K562 (cell line): Measurements from ENCODE around the gene C1orf198. TPM values are rescaled to one million over a fixed set of nuclear protein-coding genes. Genes with fewer than 3 reads are reported as not detected.

Experiments used
- ATAC-seq: fragments of 200-7000 bp; cut with Tn5 transposase; 3 replicates; pipeline ENCODE4 v1.9.1; 2020; ENCODE audit warnings: moderate library complexity
- BruUV-seq: library from RNA; stranded (reverse); fragments of 400-500 nt; replicated peaks from 2 replicates; lab custom pipeline; 2021; lab: Mats Ljungman, UMichigan
- CTCF ChIA-PET: fragments of 300-600 bp; formaldehyde crosslinking; extraction: SDS; loops from one replicate; lab custom pipeline; 2021; ENCODE audit warnings: low intra/inter-chr PET ratio; lab: Yijun Ruan, JAX
- POLR2A ChIA-PET: fragments of 300-600, 350-650 bp; sonication (Branson Sonifier 250); formaldehyde crosslinking; extraction: SDS; loops from one replicate; lab custom pipeline; 2021; ENCODE audit warnings: antibody characterized with exemption, inconsistent platforms; lab: Yijun Ruan, JAX
- DNase-seq, 4 experiments: peaks; one replicate each; pipeline versions ENCODE4 v3.0.0 to v3.0.0-alpha.2; 2011 to 2018; ENCODE audit warnings: low spot score in 3 of 4, mixed read lengths in 3 of 4; ENCODE audit errors: extremely low read depth in 1 of 4
- FAIRE-seq: peaks from 2 replicates; lab custom pipeline; 2011; peaks lifted over from hg19 to GRCh38; lab: Jason Lieb, UNC
- H2AFZ ChIP-seq: 2 replicates; pipeline ENCODE4 v1.6.0; 2011; ENCODE audit warnings: low read depth, low read length, control low read depth, inconsistent platforms
- H3K27ac ChIP-seq: fragments of 200-600 bp; 3 replicates; pipeline ENCODE4 v1.8.0; 2011; ENCODE audit warnings: low read depth, mild to moderate bottlenecking, control low read depth, inconsistent platforms, low read length, moderate library complexity, mixed read lengths; ENCODE audit errors: extremely low read depth
- H3K27me3 ChIP-seq, 2 experiments: fragments of 300-600 bp in 1 of 2; 2 replicates in 1 of 2; 3 replicates in 1 of 2; pipeline versions ENCODE4 v1.6.0 to v1.8.0; 2011; ENCODE audit warnings: inconsistent platforms in 2 of 2, low read length in 2 of 2, mild to moderate bottlenecking in 1 of 2, mixed read lengths in 1 of 2, moderate library complexity in 1 of 2; ENCODE audit not compliant: control insufficient read depth in 2 of 2, insufficient read depth in 2 of 2
- H3K36me3 ChIP-seq: fragments of 300-600 bp; 3 replicates; pipeline ENCODE4 v1.8.0; 2011; ENCODE audit warnings: mild to moderate bottlenecking, low read length, inconsistent platforms; ENCODE audit not compliant: control insufficient read depth, insufficient read depth
- H3K4me1 ChIP-seq, 2 experiments: fragments of 200-600 bp in 1 of 2; replicated peaks in 1 of 2; 2 replicates in 1 of 2; 3 replicates in 1 of 2; pipeline versions ENCODE4 v1.5.1 to v1.8.0; 2011; ENCODE audit warnings: inconsistent platforms in 2 of 2, low read length in 2 of 2, mild to moderate bottlenecking in 1 of 2, mixed read lengths in 1 of 2, moderate library complexity in 1 of 2; ENCODE audit not compliant: control insufficient read depth in 2 of 2, insufficient read depth in 2 of 2
- H3K4me2 ChIP-seq: 2 replicates; pipeline ENCODE4 v1.6.1; 2011; ENCODE audit warnings: low read length, control low read depth, inconsistent platforms, mixed read lengths; ENCODE audit not compliant: insufficient read depth
- H3K4me3 ChIP-seq: fragments of 200-600 bp; sonication (generic), shearing (Covaris generic); 2 replicates; pipeline ENCODE4 v1.5.1; 2016; ENCODE audit warnings: control low read depth, inconsistent platforms
- H3K79me2 ChIP-seq: fragments of 200-600 bp; 3 replicates; pipeline ENCODE4 v1.8.0; 2011; ENCODE audit warnings: low read length, inconsistent platforms; ENCODE audit not compliant: control insufficient read depth, insufficient read depth
- H3K9ac ChIP-seq, 2 experiments: 2 replicates each; pipeline versions ENCODE4 v1.6.0 to v1.6.1; 2011; ENCODE audit warnings: low read depth in 2 of 2, low read length in 2 of 2, control low read depth in 1 of 2, inconsistent platforms in 1 of 2, mild to moderate bottlenecking in 1 of 2, mixed read lengths in 1 of 2; ENCODE audit not compliant: insufficient read depth in 1 of 2
- H3K9me1 ChIP-seq: one replicate; pipeline ENCODE4 v1.6.0; 2011; ENCODE audit warnings: inconsistent platforms, mild to moderate bottlenecking, low read length, moderate library complexity; ENCODE audit not compliant: control insufficient read depth, insufficient read depth
- H3K9me3 ChIP-seq: replicated peaks from 2 replicates; pipeline ENCODE4 v1.5.1; 2011; ENCODE audit warnings: low read depth, low read length, inconsistent platforms; ENCODE audit not compliant: control insufficient read depth, insufficient read depth
- H4K20me1 ChIP-seq: replicated peaks from 2 replicates; pipeline ENCODE4 v1.6.1; 2011; ENCODE audit warnings: low read length, inconsistent platforms, mixed read lengths; ENCODE audit not compliant: control insufficient read depth, insufficient read depth
- CBX2 ChIP-seq: fragments of 200-600 bp; sonication (generic); IDR thresholded peaks from one replicate; pipeline ENCODE4 v1.6.1; 2012; ENCODE audit warnings: mild to moderate bottlenecking, low read length, inconsistent platforms; ENCODE audit not compliant: insufficient read depth, poor library complexity, severe bottlenecking
- CCAR2 ChIP-seq: fragments of 200-400 bp; formaldehyde crosslinking; IDR thresholded peaks from 2 replicates; pipeline ENCODE4 v1.6.1; 2017; ENCODE audit warnings: mild to moderate bottlenecking, low read depth, low read length
- CREM ChIP-seq: IDR thresholded peaks from 2 replicates; pipeline ENCODE4 v1.6.1; 2014; ENCODE audit warnings: antibody characterized with exemption, low read depth
- ETV5 ChIP-seq: sonication (generic); formaldehyde crosslinking; IDR thresholded peaks from 2 replicates; pipeline ENCODE4 v1.4.0; 2020; ENCODE audit warnings: low read depth, mild to moderate bottlenecking, missing genetic modification reagents
- ILF3 ChIP-seq: fragments of 450-650 bp; IDR thresholded peaks from 2 replicates; pipeline ENCODE4 v1.6.1; 2018; ENCODE audit warnings: antibody characterized with exemption, mild to moderate bottlenecking, moderate library complexity, borderline replicate concordance
- JUNB ChIP-seq: fragments of 450-650 bp; formaldehyde crosslinking; conservative IDR thresholded peaks from 2 replicates; pipeline ENCODE4 v1.4.0; 2020; ENCODE audit warnings: mild to moderate bottlenecking
- MCM2 ChIP-seq: fragments of 450-650 bp; IDR thresholded peaks from 2 replicates; pipeline ENCODE4 v1.6.1; 2017; ENCODE audit warnings: low read depth, mild to moderate bottlenecking
- NCOA6 ChIP-seq: fragments of 450-650 bp; IDR thresholded peaks from 2 replicates; pipeline ENCODE4 v1.6.1; 2017; ENCODE audit warnings: mild to moderate bottlenecking
- NELFE ChIP-seq: IDR thresholded peaks from 2 replicates; pipeline ENCODE4 v1.6.1; 2011; ENCODE audit warnings: mild to moderate bottlenecking; ENCODE audit not compliant: insufficient read depth, insufficient read length
- RBM14 ChIP-seq: fragments of 200-400 bp; formaldehyde crosslinking; IDR thresholded peaks from 2 replicates; pipeline ENCODE4 v1.6.1; 2018; ENCODE audit warnings: low read depth, mild to moderate bottlenecking, low read length, moderate library complexity, borderline replicate concordance; ENCODE audit not compliant: insufficient read depth
- RBM34 ChIP-seq: fragments of 200-400 bp; formaldehyde crosslinking; IDR thresholded peaks from 2 replicates; pipeline ENCODE4 v1.6.1; 2018; ENCODE audit warnings: low read length, borderline replicate concordance; ENCODE audit not compliant: insufficient read depth
- SOX6 ChIP-seq: fragments of 450-650 bp; IDR thresholded peaks from 2 replicates; pipeline ENCODE4 v1.6.1; 2014; ENCODE audit warnings: mild to moderate bottlenecking
- SPI1 ChIP-seq: IDR thresholded peaks from 2 replicates; pipeline ENCODE4 v1.6.1; 2011; ENCODE audit warnings: low read depth, low read length, control low read depth, borderline replicate concordance
- ZNF133 ChIP-seq: fragments of 250-450 bp; sonication (Bioruptor Pico); IDR thresholded peaks from 2 replicates; pipeline ENCODE4 v1.4.0; 2020; ENCODE audit warnings: mild to moderate bottlenecking
- ZNF184 ChIP-seq: sonication (generic); formaldehyde crosslinking; IDR thresholded peaks from 2 replicates; pipeline ENCODE4 v1.5.0; 2020; ENCODE audit warnings: missing genetic modification reagents
- ZNF280A ChIP-seq: fragments of 450-650 bp; IDR thresholded peaks from 2 replicates; pipeline ENCODE4 v1.6.1; 2018; ENCODE audit warnings: mild to moderate bottlenecking, low read depth; ENCODE audit not compliant: partially characterized antibody
- WGBS: fragments of 100-300 bp; shearing (Covaris generic); methylation state at CpG from one replicate; pipeline ENCODE4 v1.1.6; 2016; ENCODE audit warnings: low coverage, mixed read lengths; ENCODE audit not compliant: insufficient coverage; ENCODE audit errors: missing lambda C conversion rate; 5-methylcytosine and 5-hydroxymethylcytosine counted together
- in situ Hi-C: fragments of 300-500 bp; cut with MboI; formaldehyde crosslinking; loops from 4 replicates; pipeline ENCODE4 v1.15.0; 2018; ENCODE audit warnings: inconsistent platforms, mixed read lengths
- intact Hi-C: fragments of 100-400 bp; cut with micrococcal nuclease; formaldehyde crosslinking; loops from 2 replicates; pipeline ENCODE4 v1.14.2; 2022
- polyA plus RNA-seq, 8 experiments: library from polyadenylated mRNA; depleted of rRNA in 4 of 8; stranded (reverse) in 5 of 8; unstranded in 3 of 8; fragments of >200 nt; fragmentation: Nextera tagmentation in 2 of 8; fragmentation: Illumina TruSeq in 1 of 8; extraction: Ambion mirVana in 2 of 8; extraction: Trizol in 1 of 8; gene quantifications; 2 replicates each; pipeline versions ENCODE4 v1.2.1 to v1.2.3, GENCODE V29; 2011 to 2014; ENCODE audit warnings: inconsistent platforms in 1 of 8, missing spikeins in 1 of 8
- total RNA-seq, 7 experiments: library from RNA; depleted of rRNA in 6 of 7; stranded (reverse); fragments of >200 nt in 6 of 7; fragmentation: Illumina TruSeq in 2 of 7; extraction: Trizol in 2 of 7; gene quantifications; 2 replicates each; pipeline versions ENCODE4 v1.2.1 to v1.2.3, GENCODE V29; 2011 to 2021; ENCODE audit warnings: low replicate concordance in 1 of 7

Gene C1orf198
- total and polyA plus RNA-seq, 9 of the 15 experiments (the other 6 are each of a cell fraction or from before 2014, with no cell fraction given): 2.0 to 15.1 (median 10.4) TPM

DNA sequence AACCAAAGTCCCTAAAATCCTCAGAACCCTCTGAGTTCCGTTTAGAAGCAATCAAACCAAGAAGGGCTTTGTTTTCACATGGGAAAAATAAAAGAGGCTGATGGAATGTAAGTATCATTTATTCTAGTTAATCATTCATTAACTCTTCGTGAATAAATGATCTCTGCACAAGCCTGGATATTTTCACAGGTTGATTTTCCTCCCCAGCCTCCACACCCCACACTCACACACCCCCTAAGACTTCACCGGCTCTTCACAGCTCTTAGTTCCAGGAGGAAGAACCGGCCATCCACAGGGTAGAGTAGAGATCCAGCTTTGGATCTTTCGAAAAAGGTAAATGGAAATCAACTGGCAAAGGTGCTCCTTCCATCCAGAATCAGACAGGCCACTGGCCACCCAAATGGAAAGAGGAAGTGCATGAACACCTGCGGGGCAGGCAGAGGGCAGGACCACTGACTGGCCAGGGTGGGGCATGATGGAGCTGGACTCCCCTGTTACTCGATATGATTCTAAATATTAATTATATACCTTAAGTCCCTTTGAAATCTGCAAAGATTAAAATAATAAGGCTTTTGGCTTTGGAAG lies 10.0 kb downstream of the C1orf198 start:
- CTCF ChIA-PET: no interaction called here
- H3K4me1 ChIP-seq: peaks cover 5 to 12% of the 10 kb centered on the region in 2 experiments; a peak in 3 of 5 replicates
- ATAC-seq: no peak

DNA sequence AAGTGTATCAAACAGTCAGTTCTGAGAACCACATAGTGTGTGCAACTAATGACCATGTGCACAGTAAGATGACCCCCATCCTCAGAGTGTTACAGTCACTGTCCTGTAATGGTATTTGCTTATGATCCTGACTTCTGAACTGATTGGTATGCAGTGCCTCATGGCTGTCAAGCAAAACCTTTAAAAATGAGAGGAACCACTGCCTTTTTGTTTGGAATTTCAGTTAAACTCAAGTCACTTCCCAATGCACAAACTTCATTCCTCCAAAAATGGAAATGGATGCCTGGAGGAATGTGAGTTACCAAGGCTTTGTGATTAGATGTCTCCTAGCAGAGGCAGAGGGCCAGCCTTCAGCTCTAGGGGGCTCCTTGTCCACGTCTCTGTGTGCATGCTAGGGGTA lies 10.5 kb downstream of the C1orf198 start:
- DNase-seq (no peak), ATAC-seq (no peak), FAIRE-seq (no peak)
- Histone ChIP-seq H3K4me1 (peaks cover 4 to 8% of the 10 kb centered on the region in 2 experiments; a peak in 3 of 5 replicates), H3K9ac (no peak overlapping the region), H3K4me2 (no peak overlapping the region), H3K27me3 (no peaks in the 10 kb centered on the region), H2AFZ (no peak overlapping the region), H3K27ac (no peak overlapping the region), H3K36me3 (no peaks in the 10 kb centered on the region; the same call in 2 of the 3 replicates), H4K20me1 (no peaks in the 10 kb centered on the region), H3K79me2 (no peaks in the 10 kb centered on the region), H3K4me3 (no peak overlapping the region), H3K9me1 (peaks cover 3% of the 10 kb centered on the region), H3K9me3 (no peaks in the 10 kb centered on the region)
- intact Hi-C loops (no loop called here), in situ Hi-C loops (no loop called here)
- POLR2A ChIA-PET: interaction anchor here (0.7 kb wide), 2 partner anchors 10 to 19 kb away, joined by 3 read pairs; no protein-coding TSS in a partner anchor
- CTCF ChIA-PET: no interaction called here
- BruUV-seq: no TSS peak
- 25% methylated on average over 1 of the region's 1 CpG for WGBS
- TF ChIP-seq CCAR2 (no peak), ZNF184 (CRISPR knock-in tag) (no peak), ETV5 (CRISPR knock-in tag) (no peak), MCM2 (no peak), ZNF280A (no peak), JUNB (CRISPR knock-in tag) (no peak), ILF3 (no peak), CBX2 (no peak)

More for the DNA sequence above, 10.0 kb downstream of the C1orf198 start:
- intact Hi-C loops: no loop called here
- Histone ChIP-seq H2AFZ (no peak overlapping the region), H3K9ac (no peak overlapping the region), H3K36me3 (no peaks in the 10 kb centered on the region; the same call in 2 of the 3 replicates), H3K9me1 (peaks cover 3% of the 10 kb centered on the region), H3K9me3 (no peaks in the 10 kb centered on the region), H3K79me2 (no peaks in the 10 kb centered on the region), H3K4me3 (no peak overlapping the region), H3K4me2 (no peak overlapping the region), H4K20me1 (no peaks in the 10 kb centered on the region), H3K27ac (no peak overlapping the region), H3K27me3 (no peaks in the 10 kb centered on the region)
- in situ Hi-C loops: no loop called here
- DNase-seq (no peak), FAIRE-seq (no peak)
- POLR2A ChIA-PET: interaction anchor here (0.6 to 1.6 kb wide), 4 partner anchors 9 to 18 kb away, joined by 3 to 5 read pairs (median 3); no protein-coding TSS in a partner anchor
- TF ChIP-seq CREM (no peak), NCOA6 (no peak), RBM14 (no peak), SOX6 (no peak), ZNF133 (no peak), SPI1 (peak; percentile 96), NELFE (no peak), RBM34 (no peak)
- no TSS peak for BruUV-seq
- WGBS: 33% methylated on average over 7 of the region's 7 CpGs
